GM12878 (cell line): ENCODE data around the gene VCPKMT. TPM values are rescaled to one million over a fixed set of nuclear protein-coding genes. Genes with fewer than 3 reads are reported as not detected.
"Not testable (repeated sequence)": the region's sequence is repeated elsewhere in the genome, so short reads cannot be mapped to it uniquely, and the experiment has no call there.

Experiments used
- ATAC-seq: fragments of 200-7000 bp; cut with Tn5 transposase; 3 replicates; pipeline ENCODE4 v1.9.1; 2020; ENCODE audit warnings: mild to moderate bottlenecking, moderate library complexity
- BruUV-seq: library from RNA; stranded (reverse); fragments of 400-500 nt; replicated peaks from 2 replicates; lab custom pipeline; 2021; lab: Mats Ljungman, UMichigan
- CTCF ChIA-PET: fragments of 300-600 bp; sonication (Branson Sonifier 250); formaldehyde crosslinking; extraction: SDS; loops from one replicate; lab custom pipeline; 2021; ENCODE audit warnings: inconsistent platforms; lab: Yijun Ruan, JAX
- POLR2A ChIA-PET: fragments of 350-600 bp; formaldehyde crosslinking; extraction: SDS; loops from one replicate; lab custom pipeline; 2021; ENCODE audit warnings: inconsistent platforms; lab: Charles Lee
- RAD21 ChIA-PET: fragments of 300-600 bp; sonication (Branson Sonifier 250); formaldehyde crosslinking; loops from one replicate; lab custom pipeline; 2023; ENCODE audit warnings: antibody characterized with exemption; ENCODE audit not compliant: unreplicated experiment; lab: Charles Lee
- SMC1A ChIA-PET: fragments of 300-600 bp; sonication (Branson Sonifier 250); formaldehyde crosslinking; loops from one replicate; lab custom pipeline; 2023; ENCODE audit not compliant: unreplicated experiment, uncharacterized antibody; lab: Charles Lee
- DNase-seq: peaks from one replicate; pipeline ENCODE4 v3.0.0-alpha.2; 2011; ENCODE audit warnings: low read depth, low spot score
- FAIRE-seq: peaks from 3 replicates; lab custom pipeline; 2011; peaks lifted over from hg19 to GRCh38; lab: Jason Lieb, UNC
- H2AFZ ChIP-seq: 2 replicates; pipeline ENCODE4 v1.6.0; 2011; ENCODE audit warnings: low read depth, low read length, control low read depth; ENCODE audit not compliant: control insufficient read depth
- H3K27ac ChIP-seq: 2 replicates; pipeline ENCODE4 v1.5.1; 2011; ENCODE audit warnings: control low read depth; ENCODE audit not compliant: control insufficient read depth, insufficient read depth
- H3K27me3 ChIP-seq, 2 experiments: replicated peaks in 1 of 2; 2 replicates each; pipeline versions ENCODE4 v1.6.0 to v1.6.1; 2011; ENCODE audit warnings: low read length in 1 of 2; ENCODE audit not compliant: control insufficient read depth in 2 of 2, insufficient read depth in 2 of 2
- H3K36me3 ChIP-seq, 2 experiments: 2 replicates each; pipeline ENCODE4 v1.5.1; 2011; ENCODE audit warnings: low read length in 1 of 2; ENCODE audit not compliant: control insufficient read depth in 2 of 2, insufficient read depth in 2 of 2
- H3K4me1 ChIP-seq: 2 replicates; pipeline ENCODE4 v1.6.1; 2011; ENCODE audit warnings: mild to moderate bottlenecking, low read length, moderate library complexity, mixed read lengths; ENCODE audit not compliant: control insufficient read depth, insufficient read depth
- H3K4me2 ChIP-seq: 2 replicates; pipeline ENCODE4 v1.6.0; 2011; ENCODE audit warnings: control low read depth; ENCODE audit not compliant: control insufficient read depth, insufficient read depth
- H3K4me3 ChIP-seq: fragments of 200-600 bp; sonication (generic); 2 replicates; pipeline ENCODE4 v1.5.1; 2016
- H3K79me2 ChIP-seq: 2 replicates; pipeline ENCODE4 v1.6.0; 2011; ENCODE audit warnings: low read length; ENCODE audit not compliant: control insufficient read depth, insufficient read depth
- H3K9ac ChIP-seq: 2 replicates; pipeline ENCODE4 v1.8.0; 2011; ENCODE audit warnings: low read length, control low read depth, mixed read lengths; ENCODE audit not compliant: control insufficient read depth, insufficient read depth
- H3K9me3 ChIP-seq: replicated peaks from 3 replicates; pipeline ENCODE4 v1.5.1; 2011; ENCODE audit warnings: mild to moderate bottlenecking, low read length; ENCODE audit not compliant: control insufficient read depth, insufficient read depth
- H4K20me1 ChIP-seq: 2 replicates; pipeline ENCODE4 v1.6.0; 2011; ENCODE audit not compliant: control insufficient read depth, insufficient read depth
- WGBS: methylation state at CpG from one replicate; pipeline ENCODE4 v1.1.6; 2016; ENCODE audit warnings: low lambda C conversion rate; ENCODE audit not compliant: insufficient replicate concordance, insufficient coverage; ENCODE audit errors: missing lambda C conversion rate; 5-methylcytosine and 5-hydroxymethylcytosine counted together
- in situ Hi-C: fragments of 300-500 bp; cut with MboI; formaldehyde crosslinking; loops from 9 replicates; pipeline ENCODE4 v1.14.3; 2018; ENCODE audit warnings: mixed read lengths
- intact Hi-C: fragments of 100-400 bp; cut with micrococcal nuclease; formaldehyde crosslinking; loops from one replicate; pipeline ENCODE4 v1.14.2; 2022; ENCODE audit not compliant: unreplicated experiment
- polyA plus RNA-seq, 11 experiments: library from polyadenylated mRNA; depleted of rRNA in 4 of 11; unstranded in 6 of 11; stranded (reverse) in 5 of 11; fragments of >200 nt; fragmentation: Nextera tagmentation in 4 of 11; fragmentation: Illumina TruSeq in 1 of 11; extraction: Ambion mirVana in 4 of 11; extraction: Trizol in 1 of 11; gene quantifications; 1 replicate in 1 of 11; 2 replicates in 10 of 11; pipeline versions ENCODE4 v1.2.1 to v1.2.3, GENCODE V29; 2011 to 2016; ENCODE audit warnings: inconsistent platforms in 2 of 11, missing spikeins in 2 of 11, low read depth in 1 of 11
- total RNA-seq, 4 experiments: library from RNA; depleted of rRNA in 3 of 4; stranded (reverse); fragments of >200 nt in 3 of 4; fragmentation: Illumina TruSeq in 1 of 4; extraction: Trizol in 1 of 4; gene quantifications; 2 replicates each; pipeline versions ENCODE4 v1.2.1 to v1.2.3, GENCODE V29; 2013 to 2021

Gene VCPKMT
- total and polyA plus RNA-seq, 10 of the 15 experiments (the other 5 are each of a cell fraction or from before 2014, with no cell fraction given): 8.5 to 18.4 (median 12.8) TPM

DNA sequence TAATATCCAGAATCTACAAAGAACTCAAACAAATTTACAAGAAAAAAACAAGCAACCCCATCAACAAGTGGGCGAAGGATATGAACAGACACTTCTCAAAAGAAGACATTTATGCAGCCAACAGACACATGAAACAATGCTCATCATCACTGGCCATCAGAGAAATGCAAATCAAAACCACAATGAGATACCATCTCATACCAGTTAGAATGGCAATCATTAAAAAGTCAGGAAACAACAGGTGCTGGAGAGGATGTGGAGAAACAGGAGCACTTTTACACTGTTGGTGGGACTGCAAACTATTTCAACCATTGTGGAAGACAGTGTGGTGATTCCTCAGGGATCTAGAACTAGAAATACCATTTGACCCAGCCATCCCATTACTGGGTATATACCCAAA lies 37.3 kb downstream of the VCPKMT start:
- H3K4me2 ChIP-seq, SMC1A ChIA-PET, H3K27ac ChIP-seq, DNase-seq, H3K36me3 ChIP-seq, H3K27me3 ChIP-seq, ATAC-seq, H2AFZ ChIP-seq, H4K20me1 ChIP-seq, POLR2A ChIA-PET, H3K9ac ChIP-seq, RAD21 ChIA-PET, BruUV-seq, H3K9me3 ChIP-seq, CTCF ChIA-PET, intact Hi-C loops, in situ Hi-C loops, H3K4me3 ChIP-seq, FAIRE-seq: not testable (repeated sequence)
- Histone ChIP-seq H3K4me1 (peaks cover 28% of the 10 kb centered on the region), H3K79me2 (peaks cover 12% of the 10 kb centered on the region)
- WGBS: 67% methylated on average over 1 of the region's 1 CpG

DNA sequence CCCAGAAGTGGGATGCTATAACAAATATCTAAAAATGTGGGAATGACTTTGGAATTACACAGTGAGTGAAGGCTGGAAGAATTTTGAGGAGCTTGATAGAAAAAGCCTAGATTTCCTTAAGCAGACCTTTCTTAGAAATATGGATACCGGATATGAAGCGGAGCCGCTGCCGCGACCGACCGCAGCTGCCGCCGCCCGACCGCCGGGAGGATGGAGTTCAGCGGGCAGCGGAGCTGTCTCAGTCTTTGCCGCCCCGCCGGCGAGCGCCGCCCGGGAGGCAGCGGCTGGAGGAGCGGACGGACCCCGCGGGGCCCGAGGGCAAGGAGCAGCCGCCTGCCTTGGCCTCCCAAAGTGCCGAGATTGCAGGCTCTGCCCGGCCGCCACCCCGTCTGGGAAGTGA lies 42.7 kb downstream of the VCPKMT start:
- ATAC-seq, in situ Hi-C loops, H3K9ac ChIP-seq, H3K36me3 ChIP-seq, intact Hi-C loops, DNase-seq, RAD21 ChIA-PET, CTCF ChIA-PET, POLR2A ChIA-PET, H2AFZ ChIP-seq, H3K27me3 ChIP-seq, H3K4me2 ChIP-seq, SMC1A ChIA-PET, FAIRE-seq, H3K27ac ChIP-seq, H3K4me3 ChIP-seq, H3K4me1 ChIP-seq, H3K79me2 ChIP-seq, H3K9me3 ChIP-seq, BruUV-seq, H4K20me1 ChIP-seq: not testable (repeated sequence)
- WGBS: 99% methylated on average over 26 of the region's 32 CpGs
